Thyroid gland (tissue), 4 donors: ENCODE results near the gene SPRED2.

Experiments
- POLR2A ChIP-seq, 2 donors: fragments of 450-650 bp; IDR thresholded peaks; one replicate each; pipeline ENCODE4 v1.6.1; 2017; ENCODE audit warnings: antibody characterized with exemption in 2 of 2, mild to moderate bottlenecking in 2 of 2, moderate library complexity in 1 of 2
- TF ChIP-seq, protein P1 (sequence below), 6 experiments: fragments of 200-600 bp in 3 of 6; fragments of 450-650 bp in 3 of 6; sonication (generic) in 3 of 6; IDR thresholded peaks; one replicate each; pipeline ENCODE4 v1.5.1; 2016 to 2019; ENCODE audit warnings: antibody characterized with exemption in 6 of 6, mild to moderate bottlenecking in 2 of 6, inconsistent platforms in 1 of 6, moderate library complexity in 1 of 6

DNA sequence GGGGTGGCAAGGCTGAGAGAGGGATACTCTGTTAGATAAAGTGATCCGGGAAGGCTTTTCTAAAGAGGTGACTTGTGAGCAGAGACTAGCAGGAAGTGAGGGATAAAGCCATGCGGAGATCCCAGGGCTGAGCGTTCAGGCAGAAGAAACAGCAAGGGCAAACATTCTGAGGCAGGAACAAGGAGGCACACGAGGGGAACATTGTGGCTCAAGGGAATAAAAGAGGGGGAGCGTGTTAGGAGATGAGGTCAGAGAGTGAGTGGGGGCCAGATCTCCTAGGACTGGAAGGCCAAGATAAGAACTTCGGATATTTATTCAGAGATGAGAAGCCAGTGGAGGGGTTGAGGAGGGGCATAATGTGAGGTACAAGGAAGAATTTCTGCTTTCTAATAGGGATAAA is 137.7 kb downstream of the SPRED2 start:
- TF ChIP-seq, protein P1, sequence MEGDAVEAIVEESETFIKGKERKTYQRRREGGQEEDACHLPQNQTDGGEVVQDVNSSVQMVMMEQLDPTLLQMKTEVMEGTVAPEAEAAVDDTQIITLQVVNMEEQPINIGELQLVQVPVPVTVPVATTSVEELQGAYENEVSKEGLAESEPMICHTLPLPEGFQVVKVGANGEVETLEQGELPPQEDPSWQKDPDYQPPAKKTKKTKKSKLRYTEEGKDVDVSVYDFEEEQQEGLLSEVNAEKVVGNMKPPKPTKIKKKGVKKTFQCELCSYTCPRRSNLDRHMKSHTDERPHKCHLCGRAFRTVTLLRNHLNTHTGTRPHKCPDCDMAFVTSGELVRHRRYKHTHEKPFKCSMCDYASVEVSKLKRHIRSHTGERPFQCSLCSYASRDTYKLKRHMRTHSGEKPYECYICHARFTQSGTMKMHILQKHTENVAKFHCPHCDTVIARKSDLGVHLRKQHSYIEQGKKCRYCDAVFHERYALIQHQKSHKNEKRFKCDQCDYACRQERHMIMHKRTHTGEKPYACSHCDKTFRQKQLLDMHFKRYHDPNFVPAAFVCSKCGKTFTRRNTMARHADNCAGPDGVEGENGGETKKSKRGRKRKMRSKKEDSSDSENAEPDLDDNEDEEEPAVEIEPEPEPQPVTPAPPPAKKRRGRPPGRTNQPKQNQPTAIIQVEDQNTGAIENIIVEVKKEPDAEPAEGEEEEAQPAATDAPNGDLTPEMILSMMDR (IDR thresholded peaks at IDR 0.05), result no peak
- TF ChIP-seq POLR2A (IDR thresholded peaks at IDR 0.05), result no peak
